Measurements from ENCODE around the gene LYRM7.
"Not testable (repeated sequence)": the region's sequence is repeated elsewhere in the genome, so short reads cannot be mapped to it uniquely, and the experiment has no call there.

Gene LYRM7

DNA sequence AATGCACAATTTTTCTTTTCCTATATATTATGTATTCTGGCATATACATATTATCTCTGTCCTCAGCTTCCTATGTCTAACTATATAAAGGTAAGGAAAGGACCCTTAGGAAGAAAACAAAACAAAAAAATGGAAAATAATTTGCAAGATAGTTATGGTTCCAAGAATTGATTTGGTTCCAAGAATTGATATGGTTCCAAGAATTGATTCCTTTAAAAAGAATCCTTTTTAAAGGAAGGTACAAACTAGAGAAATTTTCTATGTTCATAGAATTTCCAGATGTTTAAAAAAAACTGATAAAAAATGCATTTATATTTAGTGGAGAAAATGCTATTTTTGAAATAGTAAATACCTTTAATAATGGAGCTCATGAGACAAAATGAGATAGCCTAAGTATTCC lies 12.1 kb downstream of the LYRM7 start:
- no peak for DNase-seq

DNA sequence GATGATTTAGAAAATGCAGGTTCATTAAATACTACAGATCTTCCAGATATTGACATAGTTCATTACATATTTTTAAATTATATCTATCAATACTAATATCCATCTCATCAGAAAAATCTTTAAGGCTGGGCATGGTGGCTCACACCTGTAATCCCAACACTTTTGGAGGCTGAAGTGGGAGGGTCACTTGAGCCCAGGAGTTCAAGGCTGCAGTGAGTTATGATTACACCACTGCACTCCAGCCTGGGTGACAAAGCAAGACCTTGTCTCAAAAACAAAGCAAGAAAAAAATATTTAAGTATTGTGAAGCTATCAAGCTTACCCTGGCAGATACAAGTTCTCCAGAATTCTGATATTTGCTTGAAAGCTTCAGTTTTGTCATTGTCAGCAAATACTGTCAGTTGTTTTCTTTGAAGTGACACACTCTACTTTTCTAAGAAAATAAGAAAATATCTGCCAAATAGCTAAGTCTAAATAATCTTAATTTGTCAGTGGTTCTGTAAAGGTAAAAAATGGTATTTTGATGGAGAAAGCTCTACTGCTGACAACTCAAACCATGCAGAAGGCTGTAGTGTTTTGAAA lies 14.9 kb downstream of the LYRM7 start:
- no peak for DNase-seq

DNA sequence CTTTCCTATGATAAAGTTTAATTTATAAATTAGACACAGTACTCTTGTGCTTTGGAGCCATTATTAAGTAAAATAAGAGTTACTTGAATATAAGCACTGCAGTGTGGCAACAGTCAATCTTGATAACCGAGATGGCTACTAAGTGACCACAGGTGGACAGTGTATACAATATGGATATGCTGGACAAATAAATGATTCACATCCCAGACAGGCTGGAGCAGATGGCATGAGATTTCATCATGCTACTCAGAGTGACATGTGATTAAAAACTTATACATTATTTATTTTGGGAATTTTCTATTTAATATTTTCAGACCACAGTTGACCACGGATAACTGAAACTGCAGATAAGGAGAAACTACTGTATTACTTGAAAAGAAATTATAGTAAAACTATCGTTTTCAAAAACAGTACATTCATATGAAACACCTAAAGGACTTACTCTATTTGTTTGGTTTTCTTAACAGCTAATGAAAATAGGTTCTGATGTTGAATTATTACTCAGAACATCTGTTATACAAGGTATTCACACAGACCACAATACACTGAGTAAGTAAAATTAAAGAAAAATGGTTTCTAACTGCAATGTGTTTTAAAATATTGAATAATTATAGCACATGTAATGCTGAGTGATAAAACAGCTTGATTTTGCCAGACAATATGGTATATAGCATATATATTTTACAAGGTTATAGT lies 16.0 kb downstream of the LYRM7 start:
- DNase-seq = no peak

DNA sequence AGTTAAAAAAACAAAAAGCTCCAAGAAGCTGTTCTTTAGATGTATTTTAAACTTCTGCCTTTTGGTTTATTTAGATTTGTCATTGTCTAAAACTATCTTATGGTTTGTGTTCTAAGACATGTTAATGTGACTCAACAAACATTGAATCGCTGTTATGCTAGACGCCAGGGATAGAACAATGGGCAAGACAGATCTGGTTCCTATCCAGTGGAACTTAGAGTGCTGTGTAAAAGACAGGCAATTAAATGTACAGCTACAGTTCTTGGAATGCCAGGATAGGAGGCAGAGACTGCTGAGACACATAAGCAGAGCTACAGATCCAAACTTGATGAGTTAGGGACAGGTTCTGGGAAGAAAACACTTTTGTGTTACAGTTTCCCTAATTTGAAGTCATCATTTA lies 22.4 kb downstream of the LYRM7 start:
- no peak for DNase-seq

DNA sequence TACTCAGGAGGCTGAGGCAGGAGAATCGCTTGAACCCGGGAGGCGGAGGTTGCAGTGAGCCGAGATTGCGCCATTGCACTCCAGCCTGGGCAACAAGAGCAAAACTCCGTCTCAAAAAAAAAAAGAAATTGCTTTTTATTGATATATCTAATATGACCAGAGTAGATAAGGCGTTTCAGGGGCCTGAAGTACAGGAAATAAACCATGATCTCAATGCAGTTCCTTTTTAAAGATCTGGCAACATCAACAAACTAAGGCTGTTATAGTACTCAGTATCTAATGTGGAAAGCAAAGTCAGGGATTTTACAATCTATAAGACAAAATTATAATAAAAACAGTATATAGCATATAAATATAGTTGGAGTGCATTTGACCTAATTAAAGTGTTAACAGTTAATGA lies 23.2 kb downstream of the LYRM7 start:
- DNase-seq = not testable (repeated sequence)

DNA sequence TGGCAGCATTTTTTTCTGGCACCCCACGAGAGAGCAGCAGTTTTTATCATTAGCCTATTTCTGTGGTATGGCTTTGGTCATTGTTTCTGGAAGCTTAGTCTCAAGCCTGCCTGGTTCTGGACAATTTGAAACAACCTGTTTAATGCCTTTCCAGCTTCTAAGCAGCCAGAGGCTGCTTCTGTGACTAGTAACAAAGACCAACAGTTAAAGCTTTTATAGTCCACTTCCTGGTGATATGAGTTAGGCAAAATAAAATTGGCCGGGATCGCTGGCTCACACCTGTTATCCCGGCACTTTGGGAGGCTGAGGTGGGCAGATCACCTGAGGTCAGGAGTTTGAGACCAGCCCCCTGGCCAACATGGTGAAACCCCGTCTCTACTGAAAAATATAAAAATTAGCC lies 24.0 kb downstream of the LYRM7 start:
- no peak for DNase-seq

DNA sequence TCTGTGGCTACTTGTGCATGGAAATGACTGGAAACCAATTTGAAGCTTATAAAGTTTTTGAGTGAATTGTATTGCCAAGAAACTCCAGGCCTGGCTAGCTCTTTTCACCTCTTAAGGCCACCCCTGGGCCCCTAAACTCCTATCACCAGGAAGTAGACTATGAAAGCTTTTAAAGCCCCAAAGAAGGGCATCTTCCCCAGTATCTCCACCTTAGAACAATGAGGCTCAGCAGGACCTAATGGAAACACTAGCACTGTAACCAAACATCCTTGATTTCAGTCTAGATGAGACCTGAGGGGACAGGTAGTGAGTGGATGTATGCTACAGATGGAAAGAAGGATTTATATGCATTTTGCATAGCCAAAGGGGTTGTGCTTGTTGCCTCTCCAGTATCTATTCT lies 25.0 kb downstream of the LYRM7 start:
- DNase-seq = no peak

DNA sequence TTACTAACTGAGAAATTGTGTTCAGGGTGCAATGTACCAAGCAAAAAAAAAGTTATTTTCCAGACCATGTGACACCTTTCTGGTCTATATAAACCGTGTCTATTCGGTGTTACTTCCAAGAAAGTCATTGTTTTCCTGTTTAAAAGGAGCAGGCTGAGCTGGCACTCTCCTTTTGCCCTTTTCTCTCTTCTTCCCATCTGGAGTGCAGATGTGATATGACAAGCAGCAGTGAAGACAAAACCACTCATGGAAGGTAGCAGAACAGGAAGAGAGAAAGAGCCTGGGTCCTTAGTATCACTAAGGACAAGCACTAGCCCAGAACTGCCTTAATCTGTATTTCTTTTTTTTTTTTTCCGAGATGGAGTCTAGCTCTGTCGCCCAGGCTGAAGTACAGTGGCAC lies 25.6 kb downstream of the LYRM7 start:
- DNase-seq = no peak

DNA sequence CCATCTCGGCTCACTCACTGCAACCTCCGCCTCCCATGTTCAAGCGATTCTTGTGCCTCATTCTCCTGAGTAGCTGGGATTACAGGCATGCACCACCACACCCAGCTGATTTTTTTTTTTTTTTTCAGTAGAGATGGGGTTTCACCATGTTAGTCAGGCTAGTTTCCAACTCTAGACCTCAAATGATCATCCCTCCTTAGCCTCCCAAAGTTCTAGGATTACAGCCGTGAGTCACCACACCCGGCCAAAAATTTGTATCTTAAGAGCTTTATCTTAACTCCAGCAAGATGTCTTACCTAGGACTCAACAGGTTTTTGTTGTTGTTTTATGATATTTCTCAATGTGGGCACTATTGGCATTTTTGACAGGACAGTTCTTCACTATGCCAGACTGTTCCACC lies 27.9 kb downstream of the LYRM7 start:
- DNase-seq = no peak

DNA sequence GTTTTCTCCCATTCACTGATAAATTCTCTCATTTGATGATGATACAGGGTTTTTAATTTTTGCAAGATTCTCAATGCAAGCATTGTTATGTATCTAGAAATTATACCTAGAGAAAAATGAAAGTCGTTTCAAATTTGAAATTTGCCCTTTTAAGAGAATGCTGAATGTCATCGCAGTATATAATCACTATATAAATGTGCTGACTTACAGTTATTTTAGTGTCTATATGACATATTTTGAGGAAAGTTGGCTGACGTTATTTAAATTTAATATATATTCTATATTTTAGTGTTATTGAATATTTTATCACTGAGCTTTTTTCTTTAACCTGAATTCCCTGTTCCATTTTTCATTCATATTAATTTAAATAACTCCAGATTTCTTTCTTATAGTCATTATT lies 29.8 kb downstream of the LYRM7 start:
- DNase-seq = no peak

DNA sequence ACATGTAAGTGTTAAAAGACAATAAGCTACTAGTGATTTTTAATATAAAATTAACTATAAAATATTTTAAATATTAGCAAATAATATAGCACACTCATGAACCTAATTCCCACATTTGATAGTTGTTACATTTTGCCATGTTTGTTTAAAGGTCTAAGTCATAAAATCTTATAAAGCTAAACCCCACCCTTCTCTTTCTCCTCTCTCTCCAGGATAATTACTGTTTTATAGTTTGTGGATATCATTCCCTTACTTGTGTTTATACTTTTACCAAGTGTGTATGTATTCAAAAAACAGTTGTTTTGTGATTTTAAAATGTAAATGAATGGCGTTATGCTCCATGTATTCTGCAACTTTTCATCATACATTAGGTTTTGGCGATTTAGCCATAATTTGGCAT lies 34.2 kb downstream of the LYRM7 start:
- DNase-seq = no peak

DNA sequence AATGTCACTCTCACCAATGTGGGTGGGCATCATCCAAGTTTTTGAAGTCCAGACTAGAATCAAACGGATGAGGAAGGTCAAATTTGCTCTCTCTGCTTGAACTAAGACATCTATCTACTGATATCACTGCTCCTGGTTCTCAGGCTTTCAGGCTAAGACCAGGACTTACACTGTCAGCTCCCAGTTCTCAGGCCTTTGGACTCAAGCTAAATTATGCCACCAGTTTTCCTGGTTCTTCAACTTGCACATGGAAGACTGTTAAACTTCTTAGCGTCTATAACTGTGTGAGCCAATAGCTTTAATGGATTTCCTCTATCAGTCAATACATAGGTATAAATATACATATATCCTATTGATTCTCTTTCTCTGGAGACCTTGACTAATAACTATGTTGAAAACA lies 35.3 kb downstream of the LYRM7 start:
- no peak for DNase-seq

DNA sequence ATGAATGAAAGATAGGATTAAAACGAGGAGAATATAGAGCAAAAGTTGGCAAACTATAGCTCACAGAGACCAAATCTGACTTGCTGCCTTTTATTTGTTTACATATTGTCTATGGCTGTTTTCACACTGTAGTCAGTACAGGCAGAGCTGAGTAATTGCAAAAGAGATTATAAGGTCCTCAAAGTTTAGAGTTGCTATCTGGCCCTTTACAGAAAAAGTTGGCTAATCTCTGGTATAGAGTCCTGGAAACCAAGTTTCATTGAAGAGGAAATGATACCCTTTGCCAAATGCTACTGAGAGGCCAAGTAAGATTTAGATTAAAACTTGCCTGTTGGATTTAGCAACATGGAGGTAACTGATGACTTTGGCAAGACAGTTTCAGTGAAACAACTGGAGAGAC lies 36.0 kb downstream of the LYRM7 start:
- no peak for DNase-seq

DNA sequence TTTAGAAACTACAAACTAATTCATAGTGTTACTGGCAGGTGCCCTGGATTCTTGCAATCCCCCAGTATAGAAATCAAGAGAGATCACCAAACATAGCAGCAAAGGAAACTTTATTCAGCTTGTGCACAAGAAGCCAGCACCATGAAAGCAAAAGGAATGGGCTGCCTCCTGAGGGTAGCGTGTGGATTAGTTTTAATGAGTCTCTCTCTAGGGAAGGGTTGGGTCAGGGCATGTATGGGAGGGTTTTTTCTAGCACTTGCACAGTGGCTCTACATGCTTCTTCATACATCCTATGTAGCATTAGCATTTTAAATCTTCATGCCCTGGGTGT lies 38.4 kb downstream of the LYRM7 start:
- DNase-seq = no peak

DNA sequence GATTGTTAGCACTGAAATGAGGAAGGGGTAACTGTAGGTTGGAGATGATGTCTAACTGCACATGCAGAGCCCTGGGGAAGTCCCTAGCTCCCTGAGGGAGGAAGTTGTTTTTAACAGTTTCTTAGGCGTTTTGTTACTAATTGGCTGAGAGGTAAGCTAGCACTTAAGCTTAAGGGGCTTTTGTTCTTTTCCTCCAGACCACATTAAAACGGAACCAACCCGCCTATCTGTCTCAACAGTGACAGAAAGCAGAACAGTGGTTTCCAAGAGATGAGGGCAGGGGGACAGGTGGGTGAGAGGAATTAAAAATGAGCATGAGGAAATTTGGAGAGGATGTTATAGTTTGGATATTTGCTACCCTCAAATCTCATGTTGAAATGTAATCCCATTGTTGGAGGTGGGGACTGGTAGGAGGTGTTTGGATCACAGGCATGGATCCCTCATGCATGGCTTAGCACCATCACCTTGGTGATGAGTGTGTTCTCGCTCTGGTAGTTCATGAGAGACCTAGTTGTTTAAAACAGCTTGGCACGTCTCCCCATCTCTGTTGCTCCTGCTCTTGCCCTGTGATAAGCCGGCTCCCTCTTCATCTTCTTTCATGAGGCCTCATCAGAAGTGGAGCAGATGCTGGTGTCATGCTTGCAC lies 38.9 kb downstream of the LYRM7 start:
- peak; percentile 81 for DNase-seq

DNA sequence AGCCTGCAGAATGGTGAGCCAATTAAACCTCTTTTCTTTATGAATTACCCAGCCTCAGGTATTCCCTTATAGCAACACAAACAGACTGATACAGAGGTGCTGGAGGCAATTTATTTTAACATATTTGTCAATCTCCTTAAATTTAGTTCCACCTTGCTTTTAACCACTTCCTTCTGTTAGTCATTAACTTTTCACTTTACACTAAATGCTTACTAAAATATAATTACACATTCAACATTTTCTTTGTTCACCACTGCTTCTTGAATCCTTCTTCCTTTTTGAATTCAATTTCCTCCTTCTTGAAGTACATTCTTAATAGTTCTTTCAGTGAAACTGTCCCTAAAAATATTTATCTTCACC lies 39.4 kb downstream of the LYRM7 start:
- no peak for DNase-seq

DNA sequence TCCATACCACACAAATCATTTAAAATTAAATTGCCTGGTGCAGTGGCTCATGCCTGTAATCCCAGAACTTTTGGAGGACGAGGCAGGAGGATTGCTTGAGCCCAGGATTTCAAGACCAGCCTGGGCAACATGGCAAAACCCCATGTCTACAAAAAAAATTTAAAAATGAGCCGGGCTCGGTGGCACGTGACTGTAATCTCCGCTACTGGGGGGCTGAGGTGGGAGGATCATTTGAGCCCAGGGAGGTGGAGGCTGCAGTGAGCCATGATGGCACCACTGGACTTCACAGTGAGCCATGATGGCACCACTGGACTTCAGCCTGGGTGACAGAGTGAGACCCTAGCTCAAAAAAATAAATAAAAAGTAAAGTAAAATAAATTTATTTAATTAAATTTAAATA lies 40.9 kb downstream of the LYRM7 start:
- no peak for DNase-seq

DNA sequence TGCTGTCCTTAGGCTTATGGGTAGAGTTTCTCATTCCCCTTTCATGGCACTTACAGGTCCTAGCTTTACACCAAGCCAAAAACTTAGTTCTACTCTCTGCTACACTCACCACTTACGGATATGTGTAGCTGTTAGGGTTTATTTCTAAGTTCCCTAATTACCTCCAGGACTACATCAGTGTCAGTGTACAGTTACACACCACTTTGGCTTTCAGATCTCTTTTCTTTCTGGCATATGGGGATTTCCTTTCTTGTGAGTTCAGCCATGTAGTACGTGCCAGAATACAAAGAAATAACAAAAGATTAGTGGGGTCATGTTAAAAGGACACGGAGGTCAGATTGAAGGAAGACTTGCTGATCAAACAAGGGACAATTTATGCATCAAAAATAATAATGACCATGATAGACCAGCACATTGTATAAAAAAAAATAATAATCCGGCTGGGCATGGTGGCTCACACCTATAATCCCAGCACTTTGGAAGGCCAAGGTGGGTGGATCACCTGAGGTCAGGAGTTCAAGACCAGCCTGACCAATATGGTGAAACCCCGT lies 41.8 kb downstream of the LYRM7 start:
- no peak for DNase-seq

DNA sequence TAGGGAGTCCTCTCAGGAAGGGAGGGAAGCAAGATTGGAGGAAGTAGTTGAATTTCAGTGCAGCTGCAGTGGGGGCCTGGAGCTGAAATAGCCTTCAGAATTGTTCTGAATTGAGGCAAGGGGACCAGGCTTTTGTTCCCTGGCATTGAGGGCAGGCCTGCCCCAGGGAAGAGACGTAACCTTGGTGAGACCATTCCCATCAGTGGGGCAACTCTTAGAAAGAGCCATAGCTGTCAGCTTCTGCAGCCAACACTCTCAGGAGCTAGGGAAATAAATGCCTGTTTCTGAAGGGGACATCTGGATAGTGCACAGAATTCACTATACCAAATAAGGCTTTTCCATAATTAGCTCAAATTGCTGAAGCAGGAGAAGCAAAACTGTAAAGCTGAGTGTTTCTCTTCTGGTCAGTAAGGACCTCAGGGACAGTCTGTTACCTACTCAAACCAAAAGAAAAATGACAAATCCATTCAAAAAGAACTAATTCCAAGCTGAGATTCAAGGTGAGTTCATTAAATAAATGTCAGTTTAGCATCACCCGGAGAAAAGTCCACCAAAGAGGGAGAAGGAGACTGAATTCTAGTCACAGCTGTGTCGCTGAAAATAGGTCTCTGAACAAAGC lies 44.0 kb downstream of the LYRM7 start:
- no peak for DNase-seq

DNA sequence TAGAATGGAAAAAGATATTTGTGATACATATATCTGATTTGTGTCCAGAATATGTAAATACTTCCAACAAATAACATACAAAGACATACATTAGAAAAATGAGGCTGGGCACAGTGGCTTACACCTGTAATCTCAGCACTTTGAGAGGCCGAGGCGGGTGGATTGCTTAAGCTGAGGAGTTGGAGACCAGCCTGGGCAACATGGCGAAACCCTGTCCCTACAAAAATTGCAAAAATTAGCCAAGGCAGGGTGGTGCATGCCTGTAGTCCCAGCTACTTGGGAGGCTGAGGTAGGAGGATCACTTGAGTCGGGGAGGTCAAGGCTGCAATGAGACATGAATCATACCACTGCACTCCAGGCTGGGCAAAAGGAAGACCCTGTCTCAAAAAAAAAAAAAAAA lies 47.0 kb downstream of the LYRM7 start:
- DNase-seq = no peak

DNA sequence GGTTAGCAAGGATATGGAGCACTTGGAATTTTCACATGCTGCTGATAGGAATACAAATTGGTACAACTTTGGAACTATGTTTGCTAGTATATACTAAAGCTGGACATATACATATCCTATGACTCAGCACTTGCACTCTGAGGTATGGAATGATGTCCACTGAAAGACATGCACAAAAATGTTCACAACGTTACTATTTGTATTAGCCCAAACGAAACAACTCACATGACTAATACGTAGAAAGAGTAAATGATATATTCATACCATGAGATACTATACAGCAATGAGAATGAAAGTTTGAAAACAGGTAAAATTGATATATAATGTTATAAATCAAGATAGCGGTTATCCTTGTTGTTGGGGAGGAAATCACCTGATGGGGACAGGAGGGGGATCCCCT lies 47.6 kb downstream of the LYRM7 start:
- DNase-seq = no peak

DNA sequence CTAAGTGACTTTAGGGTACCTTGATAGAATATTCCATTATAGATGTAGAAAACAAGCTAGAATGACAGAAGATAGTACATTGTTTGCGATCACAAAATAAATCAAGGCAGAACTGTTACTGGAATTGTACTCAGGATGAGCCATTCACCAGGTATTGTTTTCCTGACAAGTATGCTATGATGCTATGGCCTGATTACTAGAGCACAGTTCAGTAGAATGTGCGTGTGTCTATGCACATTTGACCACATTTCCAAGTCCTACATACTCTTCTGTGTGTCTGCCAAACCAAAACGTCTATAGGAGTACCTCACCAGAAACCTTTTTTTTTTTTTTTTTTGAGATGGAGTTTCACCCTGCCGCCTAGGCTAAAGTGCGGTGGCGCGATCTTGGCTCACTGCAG lies 49.8 kb downstream of the LYRM7 start:
- DNase-seq = no peak

DNA sequence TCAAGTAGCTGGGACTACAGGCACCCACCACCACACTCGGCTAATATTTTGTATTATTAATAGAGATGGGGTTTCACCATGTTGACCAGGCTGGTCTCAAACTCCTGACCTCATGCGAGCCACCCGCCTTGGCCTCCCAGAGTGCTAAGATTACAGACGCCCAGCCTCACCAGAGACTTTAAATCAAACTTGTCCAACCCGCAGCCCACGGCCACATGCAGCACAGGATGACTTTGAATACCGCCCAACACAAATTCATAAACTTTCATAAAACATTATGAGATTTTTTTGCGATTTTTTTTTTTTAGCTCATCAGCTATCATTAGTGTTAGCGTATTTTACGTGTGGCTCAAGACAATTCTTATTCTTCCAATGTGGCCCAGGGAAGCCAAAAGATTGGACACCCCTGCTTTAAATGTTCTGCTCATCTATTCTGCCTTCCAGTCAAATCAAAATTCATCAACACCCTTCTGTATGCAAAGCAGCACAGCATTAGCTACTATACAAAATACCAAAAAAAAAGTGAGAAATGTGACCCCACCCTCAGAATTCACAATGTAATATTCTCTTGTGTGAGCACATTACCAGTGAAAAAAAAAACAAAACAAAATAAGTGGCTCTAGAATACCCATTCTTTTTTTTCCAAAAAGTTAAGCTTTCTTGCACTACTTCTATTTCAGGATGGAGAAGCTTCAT lies 50.4 kb downstream of the LYRM7 start:
- no peak for DNase-seq

DNA sequence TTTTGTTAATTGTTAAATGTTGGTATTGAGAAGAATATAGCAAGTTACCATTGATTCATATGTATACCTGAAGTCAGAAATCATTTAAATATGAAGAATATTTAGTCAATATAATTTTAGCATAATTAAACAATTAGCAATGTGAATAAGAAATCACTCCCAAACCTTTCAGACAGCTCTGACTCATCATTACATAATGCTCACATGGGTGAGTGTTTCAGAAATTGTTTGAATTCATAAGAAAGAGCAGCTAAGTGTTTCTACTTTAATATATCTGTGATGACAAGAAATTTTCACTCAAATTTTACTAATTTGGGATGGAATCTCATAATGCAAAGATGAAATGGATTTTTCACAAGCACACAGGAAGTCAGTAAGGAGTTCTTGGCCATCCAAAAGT lies 51.1 kb downstream of the LYRM7 start:
- no peak for DNase-seq
